H9 (cell line): ENCODE data around the gene USP49. TPM values are rescaled to one million over a fixed set of nuclear protein-coding genes. Genes with fewer than 3 reads are reported as not detected.

ENCODE experiments used
- DNase-seq: peaks from one replicate; pipeline ENCODE4 v3.0.0-alpha.2; 2017
- H2AFZ ChIP-seq: one replicate; pipeline ENCODE4 v1.6.1; 2013; ENCODE audit warnings: mild to moderate bottlenecking, low read length, control low read depth, moderate library complexity
- H2AK5ac ChIP-seq: 2 replicates; pipeline ENCODE4 v1.6.1; 2013; ENCODE audit warnings: low read length, control low read depth, mixed read lengths; ENCODE audit not compliant: insufficient read length
- H2BK120ac ChIP-seq: one replicate; pipeline ENCODE4 v1.6.1; 2013; ENCODE audit warnings: low read depth, mild to moderate bottlenecking, low read length, control low read depth, inconsistent platforms; ENCODE audit not compliant: poor library complexity, severe bottlenecking
- H2BK12ac ChIP-seq: 2 replicates; pipeline ENCODE4 v1.6.1; 2013; ENCODE audit warnings: low read length, control low read depth, mixed read lengths, low read depth; ENCODE audit not compliant: insufficient read length
- H2BK15ac ChIP-seq: 2 replicates; pipeline ENCODE4 v1.6.1; 2013; ENCODE audit warnings: low read depth, low read length, control low read depth
- H2BK20ac ChIP-seq: one replicate; pipeline ENCODE4 v1.6.1; 2013; ENCODE audit warnings: low read depth, mild to moderate bottlenecking, low read length, control low read depth, inconsistent platforms; ENCODE audit not compliant: poor library complexity, severe bottlenecking
- H2BK5ac ChIP-seq: 2 replicates; pipeline ENCODE4 v1.6.1; 2013; ENCODE audit warnings: low read length, control low read depth, mixed read lengths; ENCODE audit not compliant: insufficient read length
- H3K14ac ChIP-seq: 2 replicates; pipeline ENCODE4 v1.6.1; 2013; ENCODE audit warnings: low read length, control low read depth; ENCODE audit not compliant: insufficient read depth
- H3K18ac ChIP-seq: 2 replicates; pipeline ENCODE4 v1.6.1; 2013; ENCODE audit warnings: low read depth, mild to moderate bottlenecking, mixed read lengths, low read length, control low read depth; ENCODE audit not compliant: insufficient read length
- H3K23ac ChIP-seq: 2 replicates; pipeline ENCODE4 v1.6.1; 2013; ENCODE audit warnings: low read length, control low read depth, mixed read lengths, low read depth; ENCODE audit not compliant: insufficient read length
- H3K23me2 ChIP-seq: 2 replicates; pipeline ENCODE4 v1.6.1; 2013; ENCODE audit warnings: low read depth, mild to moderate bottlenecking, mixed read lengths, low read length, control low read depth; ENCODE audit not compliant: insufficient read length, poor library complexity, severe bottlenecking
- H3K27ac ChIP-seq: 2 replicates; pipeline ENCODE4 v1.5.1; 2013; ENCODE audit warnings: low read length, control low read depth, mixed read lengths, low read depth; ENCODE audit not compliant: insufficient read length
- H3K27me3 ChIP-seq: 2 replicates; pipeline ENCODE4 v1.6.1; 2013; ENCODE audit warnings: low read length, control low read depth, inconsistent platforms; ENCODE audit not compliant: insufficient read depth
- H3K4ac ChIP-seq: 2 replicates; pipeline ENCODE4 v1.6.1; 2013; ENCODE audit warnings: low read depth, mild to moderate bottlenecking, control low read depth, inconsistent platforms, low read length, moderate library complexity
- H3K4me1 ChIP-seq: 2 replicates; pipeline ENCODE4 v1.6.1; 2013; ENCODE audit warnings: low read length, control low read depth, inconsistent platforms; ENCODE audit not compliant: insufficient read depth
- H3K4me2 ChIP-seq: 2 replicates; pipeline ENCODE4 v1.6.1; 2013; ENCODE audit warnings: low read length, control low read depth, mixed read lengths; ENCODE audit not compliant: insufficient read length, insufficient read depth
- H3K56ac ChIP-seq: 2 replicates; pipeline ENCODE4 v1.6.1; 2013; ENCODE audit warnings: low read depth, mild to moderate bottlenecking, mixed read lengths, low read length, control low read depth; ENCODE audit not compliant: insufficient read length
- H3K79me1 ChIP-seq: 2 replicates; pipeline ENCODE4 v1.6.1; 2013; ENCODE audit warnings: low read depth, mild to moderate bottlenecking, moderate library complexity, low read length, control low read depth, inconsistent platforms; ENCODE audit not compliant: insufficient read depth, poor library complexity, severe bottlenecking
- H3K79me2 ChIP-seq: 2 replicates; pipeline ENCODE4 v1.6.1; 2013; ENCODE audit warnings: low read length, control low read depth, inconsistent platforms; ENCODE audit not compliant: insufficient read depth
- H3K9ac ChIP-seq: 2 replicates; pipeline ENCODE4 v1.6.1; 2013; ENCODE audit warnings: low read length, control low read depth, mixed read lengths; ENCODE audit not compliant: insufficient read length; ENCODE audit errors: extremely low read depth
- H3K9me3 ChIP-seq: one replicate; pipeline ENCODE4 v1.6.1; 2013; ENCODE audit warnings: low read depth, low read length, inconsistent platforms; ENCODE audit not compliant: control insufficient read depth
- H3T11ph ChIP-seq: one replicate; pipeline ENCODE4 v1.6.1; 2013; ENCODE audit warnings: mild to moderate bottlenecking, low read length, control low read depth, inconsistent platforms
- H4K20me1 ChIP-seq: one replicate; pipeline ENCODE4 v1.6.1; 2013; ENCODE audit not compliant: control insufficient read depth, insufficient read length, insufficient read depth
- H4K5ac ChIP-seq: 2 replicates; pipeline ENCODE4 v1.6.1; 2013; ENCODE audit warnings: low read depth, mild to moderate bottlenecking, mixed read lengths, low read length, control low read depth; ENCODE audit not compliant: insufficient read length
- H4K8ac ChIP-seq: replicated peaks from 2 replicates; pipeline ENCODE4 v1.6.1; 2013; ENCODE audit warnings: low read length, control low read depth, mixed read lengths, low read depth; ENCODE audit not compliant: insufficient read length
- H4K91ac ChIP-seq: 2 replicates; pipeline ENCODE4 v1.6.1; 2013; ENCODE audit warnings: low read depth, mild to moderate bottlenecking, moderate library complexity, mixed read lengths, low read length, control low read depth; ENCODE audit not compliant: insufficient read length
- H3K27ac Mint-ChIP-seq, 3 experiments: 2 replicates in 2 of 3; 3 replicates in 1 of 3; pipeline ENCODE4 v1.8.0; 2020 to 2021; ENCODE audit warnings: mixed read lengths in 3 of 3, mild to moderate bottlenecking in 1 of 3, moderate library complexity in 1 of 3
- H3K27me3 Mint-ChIP-seq: 2 replicates; pipeline ENCODE4 v1.8.0; 2021; ENCODE audit warnings: low read depth, mild to moderate bottlenecking, moderate library complexity, mixed read lengths
- H3K36me3 Mint-ChIP-seq, 3 experiments: 2 replicates in 2 of 3; 3 replicates in 1 of 3; pipeline ENCODE4 v1.8.0; 2020 to 2021; ENCODE audit warnings: low read depth in 3 of 3, mixed read lengths in 3 of 3; ENCODE audit not compliant: insufficient read depth in 1 of 3
- H3K4me1 Mint-ChIP-seq, 2 experiments: 2 replicates each; pipeline ENCODE4 v1.8.0; 2020; ENCODE audit warnings: mixed read lengths in 2 of 2
- H3K4me3 Mint-ChIP-seq, 2 experiments: 2 replicates in 1 of 2; 3 replicates in 1 of 2; pipeline ENCODE4 v1.8.0; 2020 to 2021; ENCODE audit warnings: mild to moderate bottlenecking in 2 of 2, mixed read lengths in 2 of 2, moderate library complexity in 1 of 2
- H3K9me3 Mint-ChIP-seq, 2 experiments: 2 replicates in 1 of 2; 3 replicates in 1 of 2; pipeline ENCODE4 v1.8.0; 2020; ENCODE audit warnings: mild to moderate bottlenecking in 2 of 2, mixed read lengths in 2 of 2, moderate library complexity in 1 of 2
- CTCF ChIP-seq: fragments of 200-600 bp; sonication (generic); conservative IDR thresholded peaks from 3 replicates; pipeline ENCODE4 v1.8.0; 2021; ENCODE audit warnings: antibody characterized with exemption, mild to moderate bottlenecking
- WGBS: extraction: QIAGEN DNeasy Blood & Tissue Kit; methylation state at CpG from one replicate; pipeline ENCODE4 v1.1.7; 2013; ENCODE audit warnings: missing lambda C conversion rate, low lambda C conversion rate, mixed read lengths; ENCODE audit not compliant: insufficient read length; ENCODE audit errors: extremely low coverage; 5-methylcytosine and 5-hydroxymethylcytosine counted together
- total RNA-seq: library from RNA; stranded (reverse); gene quantifications from 2 replicates; pipeline ENCODE4 v1.2.1, GENCODE V29; 2021

The USP49 gene
- total RNA-seq, 1 experiment from 2014 or later: 19.0 TPM

- Histone ChIP-seq H4K91ac (no peak overlapping the region), H3K14ac (no peak overlapping the region), H3K23me2 (no peaks in the 10 kb centered on the region), H2BK5ac (no peak overlapping the region), H3K9ac (no peak overlapping the region), H2BK120ac (no peak overlapping the region), H3K79me1 (no peaks in the 10 kb centered on the region), H3K4me2 (no peak overlapping the region), H2AK5ac (no peak overlapping the region), H3K23ac (no peak overlapping the region), H4K20me1 (no peaks in the 10 kb centered on the region), H3K9me3 (no peaks in the 10 kb centered on the region), H2BK20ac (no peak overlapping the region), H4K5ac (no peak overlapping the region), H2AFZ (no peak overlapping the region), H4K8ac (no peak overlapping the region), H2BK12ac (no peak overlapping the region), H3K27ac (no peak overlapping the region), H3K4ac (no peak overlapping the region), H3K56ac (no peak overlapping the region), H2BK15ac (no peak overlapping the region), H3K18ac (no peak overlapping the region), H3K27me3 (no peaks in the 10 kb centered on the region), H3K4me1 (no peaks in the 10 kb centered on the region), H3T11ph (no peak overlapping the region), H3K79me2 (no peaks in the 10 kb centered on the region)
- no CpG with 5 or more reads among the region's 2 CpGs for WGBS
- H3K4me3 Mint-ChIP-seq: no peak overlapping the region
- no peaks in the 10 kb centered on the region; a peak in 1 of 7 replicates for H3K36me3 Mint-ChIP-seq
- DNase-seq: no peak
- TF ChIP-seq CTCF: no peak
- H3K27me3 Mint-ChIP-seq: peaks cover 12% of the 10 kb centered on the region; the same call in 1 of the 2 replicates
- no peak overlapping the region for H3K27ac Mint-ChIP-seq
- H3K9me3 Mint-ChIP-seq: no peaks in the 10 kb centered on the region; a peak in 1 of 5 replicates
- peaks cover 0 to 16% of the 10 kb centered on the region in 2 experiments; a peak in 2 of 4 replicates for H3K4me1 Mint-ChIP-seq
These were observed 131.7 kb downstream of the USP49 start for GRCh38 chr6:41763470-41763869.
